GM06990 (cell line): ENCODE results near the gene CMSS1.

Experiments used
- DNase-seq: peaks from one replicate; pipeline ENCODE4 v3.0.0-alpha.2; 2011; ENCODE audit not compliant: insufficient read length; ENCODE audit errors: extremely low read depth
- H3K27me3 ChIP-seq: replicated peaks from 2 replicates; pipeline ENCODE4 v1.6.0; 2011; ENCODE audit warnings: low read length; ENCODE audit not compliant: control insufficient read depth, insufficient read depth
- H3K36me3 ChIP-seq: 2 replicates; pipeline ENCODE4 v1.5.1; 2011; ENCODE audit warnings: low read length; ENCODE audit not compliant: control insufficient read depth, insufficient read depth
- H3K4me3 ChIP-seq: replicated peaks from 2 replicates; pipeline ENCODE4 v1.5.1; 2011; ENCODE audit warnings: low read depth, mild to moderate bottlenecking, control low read depth, low read length
- TF ChIP-seq, protein P1 (sequence below): IDR thresholded peaks from 2 replicates; pipeline ENCODE4 v1.5.1; 2011; ENCODE audit warnings: low read length, control low read depth, mild to moderate bottlenecking, inconsistent platforms; ENCODE audit not compliant: insufficient read depth, poor library complexity, severe bottlenecking

The CMSS1 gene

GRCh38 chr3:99910752-99911290 lies 93.2 kb downstream of the CMSS1 start:
- Histone ChIP-seq H3K27me3 (no peaks in the 10 kb centered on the region), H3K4me3 (no peak overlapping the region), H3K36me3 (no peaks in the 10 kb centered on the region; the same call in 1 of the 2 replicates)
- DNase-seq: no peak
- TF ChIP-seq, protein P1, sequence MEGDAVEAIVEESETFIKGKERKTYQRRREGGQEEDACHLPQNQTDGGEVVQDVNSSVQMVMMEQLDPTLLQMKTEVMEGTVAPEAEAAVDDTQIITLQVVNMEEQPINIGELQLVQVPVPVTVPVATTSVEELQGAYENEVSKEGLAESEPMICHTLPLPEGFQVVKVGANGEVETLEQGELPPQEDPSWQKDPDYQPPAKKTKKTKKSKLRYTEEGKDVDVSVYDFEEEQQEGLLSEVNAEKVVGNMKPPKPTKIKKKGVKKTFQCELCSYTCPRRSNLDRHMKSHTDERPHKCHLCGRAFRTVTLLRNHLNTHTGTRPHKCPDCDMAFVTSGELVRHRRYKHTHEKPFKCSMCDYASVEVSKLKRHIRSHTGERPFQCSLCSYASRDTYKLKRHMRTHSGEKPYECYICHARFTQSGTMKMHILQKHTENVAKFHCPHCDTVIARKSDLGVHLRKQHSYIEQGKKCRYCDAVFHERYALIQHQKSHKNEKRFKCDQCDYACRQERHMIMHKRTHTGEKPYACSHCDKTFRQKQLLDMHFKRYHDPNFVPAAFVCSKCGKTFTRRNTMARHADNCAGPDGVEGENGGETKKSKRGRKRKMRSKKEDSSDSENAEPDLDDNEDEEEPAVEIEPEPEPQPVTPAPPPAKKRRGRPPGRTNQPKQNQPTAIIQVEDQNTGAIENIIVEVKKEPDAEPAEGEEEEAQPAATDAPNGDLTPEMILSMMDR: no peak

GRCh38 chr3:99911433-99911832 lies 93.8 kb downstream of the CMSS1 start:
- Histone ChIP-seq H3K4me3 (no peak overlapping the region), H3K27me3 (no peaks in the 10 kb centered on the region), H3K36me3 (no peaks in the 10 kb centered on the region; the same call in 1 of the 2 replicates)
- TF ChIP-seq, protein P1: no peak
- no peak for DNase-seq

- TF ChIP-seq, protein P1: no peak
- no peak overlapping the region for H3K4me3 ChIP-seq
- H3K27me3 ChIP-seq: no peaks in the 10 kb centered on the region
- H3K36me3 ChIP-seq: no peaks in the 10 kb centered on the region; the same call in 1 of the 2 replicates
- DNase-seq: no peak
These were observed 98.3 kb downstream of the CMSS1 start for GRCh38 chr3:99915906-99916432.

DNA sequence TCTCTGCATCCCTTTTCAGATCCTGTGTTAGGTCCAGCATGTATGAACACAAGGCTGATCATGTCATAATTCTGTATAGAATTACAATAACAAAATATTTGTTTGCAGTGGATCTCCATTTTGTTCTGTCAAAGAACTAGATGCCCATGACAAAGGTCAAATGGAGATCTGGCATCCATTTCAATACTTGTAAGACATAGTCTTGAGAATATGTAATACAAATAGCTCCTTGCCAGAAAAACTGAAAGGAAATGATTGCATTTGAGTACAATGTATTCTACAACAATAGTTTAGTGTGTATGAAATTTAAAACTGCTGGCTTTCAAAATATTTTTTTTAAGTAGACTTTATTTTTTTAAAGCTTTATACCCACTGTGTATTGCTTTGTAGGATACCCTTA lies 101.1 kb downstream of the CMSS1 start:
- no peak for DNase-seq
- Histone ChIP-seq H3K27me3 (no peaks in the 10 kb centered on the region), H3K4me3 (no peak overlapping the region), H3K36me3 (no peaks in the 10 kb centered on the region; the same call in 1 of the 2 replicates)
- TF ChIP-seq, protein P1: no peak

GRCh38 chr3:99919694-99920093 lies 102.0 kb downstream of the CMSS1 start:
- no peaks in the 10 kb centered on the region for H3K27me3 ChIP-seq
- no peak for DNase-seq
- TF ChIP-seq, protein P1: no peak
- no peaks in the 10 kb centered on the region; the same call in 1 of the 2 replicates for H3K36me3 ChIP-seq
- no peak overlapping the region for H3K4me3 ChIP-seq
